ENCODE measurements around the gene PSMA5. TPM values are rescaled to one million over a fixed set of nuclear protein-coding genes. Genes with fewer than 3 reads are reported as not detected.
"Not testable (repeated sequence)": the region's sequence is repeated elsewhere in the genome, so short reads cannot be mapped to it uniquely, and the experiment has no call there.

The PSMA5 gene
- total RNA-seq, 1 donor from 2014 or later: 270 TPM

DNA sequence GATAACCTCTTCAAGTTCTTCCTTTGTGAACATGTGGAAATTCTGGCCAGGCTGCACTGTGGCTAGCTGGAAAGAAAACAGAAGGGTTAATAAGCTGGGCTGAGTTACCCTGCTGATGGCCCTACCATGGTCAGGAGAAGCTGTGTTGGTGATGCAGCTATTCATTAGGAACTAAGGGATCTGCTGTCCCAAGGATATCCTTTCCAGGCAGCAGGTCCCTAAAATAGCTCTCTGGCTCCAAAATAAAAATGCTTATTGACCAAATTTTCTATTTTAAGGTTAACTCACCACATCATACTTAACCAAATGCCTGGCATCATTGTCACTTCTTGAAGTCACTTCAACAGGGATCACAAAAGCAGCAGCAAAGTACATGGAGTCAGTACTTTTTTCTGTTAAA is 24.2 kb downstream of the PSMA5 start:
- Mint-ChIP-seq H3K27ac (no peak overlapping the region), H3K4me3 (no peak overlapping the region), H3K4me1 (peaks cover 20% of the 10 kb centered on the region), H3K27me3 (peaks cover 15% of the 10 kb centered on the region), H3K9me3 (no peaks in the 10 kb centered on the region), H3K36me3 (ENCODE audit: low read depth) (peaks cover 46% of the 10 kb centered on the region)
- DNase-seq: no peak
- intact Hi-C loops (cut with micrococcal nuclease): no loop called here

DNA sequence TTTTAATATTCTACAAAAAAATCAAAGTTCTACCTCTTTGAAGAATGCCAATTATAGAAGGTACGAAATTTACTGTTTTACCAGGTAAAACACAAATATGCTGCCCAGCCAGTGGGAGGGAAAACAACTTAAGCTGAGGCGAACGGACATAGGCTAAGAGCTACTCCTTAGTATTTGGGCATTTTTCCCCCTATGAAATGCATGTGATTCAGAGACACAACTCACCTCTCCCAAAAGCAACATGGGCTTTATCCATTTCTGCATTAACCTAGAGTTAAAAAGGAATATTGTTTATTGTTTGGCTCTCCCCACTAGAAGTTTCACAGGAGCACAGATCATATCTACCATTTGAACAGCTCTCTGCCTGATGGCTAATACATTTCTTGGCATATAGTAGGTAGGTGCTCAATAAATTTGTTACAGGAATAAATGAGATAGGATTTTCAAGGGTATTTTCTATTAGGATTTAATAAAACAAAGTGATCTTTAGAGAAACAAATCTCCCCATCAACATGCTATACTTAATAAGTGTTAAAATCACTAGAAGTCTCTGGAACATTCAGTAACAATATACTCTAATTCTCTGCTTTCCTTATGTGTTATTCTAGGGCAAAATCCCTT is 26.1 kb downstream of the PSMA5 start:
- Mint-ChIP-seq H3K9me3 (no peaks in the 10 kb centered on the region), H3K36me3 (ENCODE audit: low read depth) (peaks cover 34% of the 10 kb centered on the region), H3K27ac (no peak overlapping the region), H3K4me1 (peaks cover 15% of the 10 kb centered on the region), H3K27me3 (peaks cover 34% of the 10 kb centered on the region), H3K4me3 (no peak overlapping the region)
- intact Hi-C loops (cut with micrococcal nuclease): no loop called here
- no peak for DNase-seq

- peaks cover 40% of the 10 kb centered on the region for H3K27me3 Mint-ChIP-seq
- no peak overlapping the region for H3K27ac Mint-ChIP-seq
- H3K9me3 Mint-ChIP-seq: no peaks in the 10 kb centered on the region
- peaks cover 27% of the 10 kb centered on the region for H3K36me3 Mint-ChIP-seq (ENCODE audit: low read depth)
- intact Hi-C loops (cut with micrococcal nuclease): loop anchor here (1.0 to 5.0 kb wide), 5 partner anchors 47 to 198 kb away; partner anchors contain the start of gene PSRC1
- H3K4me3 Mint-ChIP-seq: peak overlapping the region; percentile 43
- peak; percentile 82 for DNase-seq
- peaks cover 9% of the 10 kb centered on the region for H3K4me1 Mint-ChIP-seq
Measured at GRCh38 chr1:109399326-109399957, 26.8 kb downstream of the PSMA5 start.

DNA sequence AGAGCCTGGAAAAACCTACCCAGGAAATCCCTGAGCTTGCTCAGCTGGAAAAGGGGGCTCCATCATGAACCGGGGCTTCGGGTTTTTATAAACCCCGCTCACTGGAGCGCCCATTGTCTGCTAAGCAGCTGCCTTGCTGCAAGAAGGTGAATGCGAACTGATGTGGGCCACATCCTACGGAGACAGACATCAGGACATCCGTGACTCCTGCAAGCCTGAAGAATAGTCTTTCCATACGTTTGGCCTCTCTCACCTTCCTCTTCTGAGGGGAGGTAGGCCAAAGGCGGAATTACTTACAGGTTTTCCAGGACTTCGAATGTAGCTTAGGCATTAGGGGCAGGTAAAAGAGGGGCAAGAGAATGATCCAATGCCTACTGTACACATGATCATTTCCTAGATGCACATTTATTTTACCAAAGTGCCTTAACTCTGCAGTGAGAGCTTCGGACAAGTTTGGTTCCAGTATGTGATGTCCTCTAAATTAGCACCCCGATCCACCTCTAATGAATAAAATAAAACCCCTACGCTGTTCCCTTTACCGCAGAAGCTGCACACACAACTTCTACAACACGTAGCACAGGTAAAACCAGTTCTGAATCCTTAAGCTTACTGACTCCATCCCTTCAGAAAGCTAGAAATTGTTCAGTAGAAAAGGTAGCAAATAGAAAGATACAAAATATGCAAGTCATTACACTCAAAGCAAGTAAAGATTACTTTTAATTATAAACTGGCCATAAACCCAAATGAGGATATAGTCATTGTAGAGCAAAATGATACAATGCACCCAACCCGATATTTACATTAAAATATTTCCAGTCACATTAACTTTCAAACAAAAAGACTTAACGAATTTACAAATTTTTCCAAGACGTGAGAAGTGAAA is 27.7 kb downstream of the PSMA5 start:
- H3K4me1 Mint-ChIP-seq: peaks cover 9% of the 10 kb centered on the region
- DNase-seq: peak; percentile 58
- no peaks in the 10 kb centered on the region for H3K9me3 Mint-ChIP-seq

GRCh38 chr1:109397581-109398342 is 28.5 kb downstream of the PSMA5 start, which contains the start of gene SORT1:
Gene SORT1, minus strand, starts transcription at chr1:109397918. Its CDS starts 26 bp downstream, at chr1:109397892.
- Mint-ChIP-seq H3K27me3 (peaks cover 48% of the 10 kb centered on the region), H3K4me1 (peaks cover 11% of the 10 kb centered on the region), H3K4me3 (peak within 1 kb of the TSS; percentile 85), H3K36me3 (ENCODE audit: low read depth) (peaks cover 21% of the 10 kb centered on the region), H3K9me3 (no peaks in the 10 kb centered on the region), H3K27ac (no peak within 1 kb of the TSS)
- DNase-seq: peak; percentile 87
- intact Hi-C loops (cut with micrococcal nuclease): loop anchor here (5.0 kb wide), 1 partner anchor 45 kb away; no protein-coding TSS in a partner anchor

More for the DNA sequence above, 27.7 kb downstream of the PSMA5 start:
- H3K4me3 Mint-ChIP-seq: peak overlapping the region; percentile 85
- intact Hi-C loops (cut with micrococcal nuclease): loop anchor here (1.0 to 5.0 kb wide), 5 partner anchors 46 to 197 kb away; partner anchors contain the start of gene PSRC1
- H3K27ac Mint-ChIP-seq: no peak overlapping the region
- H3K36me3 Mint-ChIP-seq (ENCODE audit: low read depth): peaks cover 22% of the 10 kb centered on the region
- peaks cover 45% of the 10 kb centered on the region for H3K27me3 Mint-ChIP-seq

DNA sequence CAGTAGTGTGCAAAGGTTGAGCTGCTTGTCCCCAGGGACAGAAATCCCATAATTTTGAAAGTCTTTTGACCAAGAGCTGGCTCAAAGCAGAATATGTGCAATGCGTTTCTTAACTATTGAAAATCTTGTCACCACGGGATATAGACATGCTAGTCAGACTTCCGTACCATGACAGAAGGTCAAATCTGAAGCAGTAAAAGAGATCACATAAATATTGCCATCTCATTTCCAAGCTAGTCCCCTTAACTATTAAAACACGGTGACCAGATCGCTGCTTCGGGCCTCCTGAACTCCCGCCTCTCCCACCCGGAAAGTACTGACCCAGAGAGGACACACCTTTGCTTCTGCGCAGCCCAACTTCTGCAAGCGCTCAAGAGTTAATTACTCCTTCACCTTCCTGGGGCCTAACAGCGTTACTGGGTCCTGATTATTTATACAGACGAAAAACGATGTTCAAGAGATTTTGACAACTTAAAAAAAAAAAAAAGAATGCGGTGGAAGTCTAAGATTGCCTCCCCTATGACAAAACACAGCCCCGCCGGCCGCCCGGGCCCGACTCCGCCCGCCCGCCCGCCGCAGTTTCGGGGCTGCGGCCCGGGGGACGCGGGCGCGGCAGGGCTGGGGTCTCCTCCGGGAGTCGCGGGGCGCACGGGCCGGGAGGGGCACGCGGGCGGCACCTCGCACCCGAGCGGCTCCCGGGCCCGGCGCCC is 29.2 kb downstream of the PSMA5 start:
- no peak for DNase-seq
- intact Hi-C loops (cut with micrococcal nuclease): loop anchor here (5.0 kb wide), 1 partner anchor 45 kb away; no protein-coding TSS in a partner anchor
- Mint-ChIP-seq H3K4me1 (peaks cover 11% of the 10 kb centered on the region), H3K27ac (no peak overlapping the region), H3K9me3 (no peaks in the 10 kb centered on the region), H3K36me3 (ENCODE audit: low read depth) (peaks cover 14% of the 10 kb centered on the region), H3K27me3 (peaks cover 55% of the 10 kb centered on the region), H3K4me3 (peak overlapping the region; percentile 82)

DNA sequence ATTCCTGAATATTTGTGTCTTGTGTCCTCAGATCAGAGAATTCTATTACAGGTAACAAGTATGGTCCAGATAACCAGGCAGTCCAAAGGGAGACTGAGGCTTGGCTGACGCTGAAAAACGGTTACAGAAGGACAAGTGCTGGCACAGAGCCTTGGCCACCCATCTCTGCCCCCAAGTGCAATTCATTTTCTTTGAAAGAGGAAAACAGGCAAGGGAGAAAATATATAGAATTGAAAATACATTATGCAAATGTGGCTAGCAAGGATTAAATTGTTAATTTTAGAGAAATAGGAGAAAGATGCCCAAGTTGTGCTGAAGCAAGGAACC is 29.8 kb downstream of the PSMA5 start:
- intact Hi-C loops (cut with micrococcal nuclease): loop anchor here (5.0 kb wide), 1 partner anchor 44 kb away; no protein-coding TSS in a partner anchor
- peaks cover 57% of the 10 kb centered on the region for H3K27me3 Mint-ChIP-seq
- peaks cover 12% of the 10 kb centered on the region for H3K36me3 Mint-ChIP-seq (ENCODE audit: low read depth)
- H3K27ac Mint-ChIP-seq: no peak overlapping the region
- DNase-seq: no peak
- no peaks in the 10 kb centered on the region for H3K9me3 Mint-ChIP-seq
- peak overlapping the region; percentile 24 for H3K4me3 Mint-ChIP-seq
- peaks cover 14% of the 10 kb centered on the region for H3K4me1 Mint-ChIP-seq

DNA sequence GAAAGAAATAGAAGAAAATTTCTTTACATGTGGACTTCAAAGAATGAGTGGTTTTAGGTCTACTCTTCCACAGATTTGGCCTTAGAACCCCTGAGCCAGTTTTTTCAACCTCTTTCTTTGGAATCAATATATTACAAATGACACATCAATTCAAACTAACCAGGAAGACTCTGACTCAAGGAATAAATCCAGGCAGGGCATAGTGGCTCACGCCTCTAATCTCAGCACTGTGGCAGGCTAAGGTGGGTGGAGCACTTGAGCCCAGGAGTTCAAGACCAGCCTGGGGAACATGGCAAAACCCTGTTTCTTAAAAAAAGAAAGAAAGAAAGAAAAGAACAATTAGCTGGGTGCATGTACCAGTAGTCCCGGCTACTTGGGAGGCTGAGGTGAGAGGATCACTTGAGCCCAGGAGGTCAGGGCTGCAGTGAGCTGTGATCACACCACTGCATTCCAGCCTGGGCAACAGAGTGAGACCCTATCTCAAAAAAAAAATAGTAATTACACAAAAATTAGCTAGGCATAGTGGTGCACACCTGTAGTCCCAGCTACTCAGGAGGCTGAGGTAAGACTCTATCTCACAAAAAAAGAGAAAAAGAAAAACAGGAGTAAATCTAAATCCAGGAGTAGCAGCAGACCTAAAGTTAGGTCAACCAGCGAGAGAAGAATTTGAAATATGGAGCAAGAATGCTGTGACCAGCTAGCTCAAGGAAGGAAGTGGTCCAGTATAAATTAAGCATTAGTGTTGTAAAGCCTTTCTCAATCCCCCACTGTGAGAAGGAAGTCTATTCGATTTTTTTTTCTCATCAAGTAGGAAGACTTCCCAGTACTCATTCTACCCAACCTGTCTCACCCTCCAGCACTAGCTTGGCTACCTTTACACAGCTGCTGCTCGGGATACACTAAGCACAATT is 30.4 kb downstream of the PSMA5 start:
- Mint-ChIP-seq H3K36me3 (ENCODE audit: low read depth) (peaks cover 8% of the 10 kb centered on the region), H3K4me1 (peaks cover 18% of the 10 kb centered on the region), H3K9me3 (no peaks in the 10 kb centered on the region), H3K27me3 (peaks cover 57% of the 10 kb centered on the region), H3K4me3 (peak overlapping the region; percentile 30), H3K27ac (no peak overlapping the region)
- DNase-seq: no peak
- intact Hi-C loops (cut with micrococcal nuclease): loop anchor here (5.0 kb wide), 1 partner anchor 44 kb away; no protein-coding TSS in a partner anchor

DNA sequence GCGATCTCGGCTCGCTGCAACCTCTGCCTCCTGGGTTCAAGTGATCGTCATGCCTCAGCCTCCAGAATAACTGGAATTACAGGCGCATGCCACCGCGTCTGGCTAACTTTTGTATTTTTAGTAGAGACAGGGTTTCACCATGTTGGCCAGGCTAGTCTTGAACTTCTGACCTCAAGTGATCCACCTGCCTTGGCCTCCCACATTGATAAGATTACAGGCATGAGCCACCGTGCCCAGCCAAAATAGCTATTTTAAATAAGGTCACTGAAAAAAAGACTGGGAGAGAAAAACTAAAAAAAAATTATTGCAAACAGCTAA is 31.0 kb downstream of the PSMA5 start:
- not testable (repeated sequence) for H3K4me3 Mint-ChIP-seq; DNase-seq; H3K27ac Mint-ChIP-seq; H3K9me3 Mint-ChIP-seq; H3K36me3 Mint-ChIP-seq (ENCODE audit: low read depth)
- Mint-ChIP-seq H3K27me3 (peaks cover 60% of the 10 kb centered on the region), H3K4me1 (peaks cover 18% of the 10 kb centered on the region)
- intact Hi-C loops (cut with micrococcal nuclease): loop anchor here (5.0 kb wide), 1 partner anchor 43 kb away; no protein-coding TSS in a partner anchor

DNA sequence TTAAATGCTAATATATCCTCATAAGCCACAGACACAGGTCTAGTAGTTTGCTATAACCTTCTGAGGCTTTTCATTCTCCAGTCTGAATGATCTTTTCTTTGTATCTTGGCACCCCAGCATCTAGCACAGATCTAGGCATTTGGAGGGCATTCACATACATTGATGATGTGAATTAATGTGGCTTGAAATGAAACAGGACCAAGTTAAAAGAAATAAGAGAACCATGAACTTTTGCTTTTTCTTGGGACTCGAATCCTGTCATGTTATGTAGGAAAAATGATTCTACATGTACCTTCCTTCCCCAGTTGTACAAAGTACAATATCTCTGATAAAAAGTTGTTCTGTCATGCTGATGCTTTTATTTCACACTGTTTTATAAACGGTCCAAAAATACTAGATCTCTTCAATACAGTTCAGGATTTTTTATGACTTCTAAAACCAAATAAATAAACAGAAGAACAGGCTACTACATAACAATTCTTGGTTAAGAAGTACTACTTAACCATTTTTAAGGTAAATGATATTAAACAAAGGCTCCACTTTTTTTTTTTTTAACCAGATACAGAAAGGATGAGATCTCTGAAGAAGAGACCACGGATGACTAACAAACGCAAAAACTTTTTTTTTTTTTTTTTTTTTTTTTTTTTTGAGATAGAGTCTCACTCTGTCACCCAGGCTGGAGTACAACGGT is 31.5 kb downstream of the PSMA5 start:
- DNase-seq: no peak
- no peak overlapping the region for H3K4me3 Mint-ChIP-seq
- H3K27me3 Mint-ChIP-seq: peaks cover 65% of the 10 kb centered on the region
- H3K4me1 Mint-ChIP-seq: peaks cover 22% of the 10 kb centered on the region
- intact Hi-C loops (cut with micrococcal nuclease): loop anchor here (5.0 kb wide), 1 partner anchor 42 kb away; no protein-coding TSS in a partner anchor
- H3K36me3 Mint-ChIP-seq (ENCODE audit: low read depth): peaks cover 7% of the 10 kb centered on the region
- H3K27ac Mint-ChIP-seq: no peak overlapping the region
- no peaks in the 10 kb centered on the region for H3K9me3 Mint-ChIP-seq

DNA sequence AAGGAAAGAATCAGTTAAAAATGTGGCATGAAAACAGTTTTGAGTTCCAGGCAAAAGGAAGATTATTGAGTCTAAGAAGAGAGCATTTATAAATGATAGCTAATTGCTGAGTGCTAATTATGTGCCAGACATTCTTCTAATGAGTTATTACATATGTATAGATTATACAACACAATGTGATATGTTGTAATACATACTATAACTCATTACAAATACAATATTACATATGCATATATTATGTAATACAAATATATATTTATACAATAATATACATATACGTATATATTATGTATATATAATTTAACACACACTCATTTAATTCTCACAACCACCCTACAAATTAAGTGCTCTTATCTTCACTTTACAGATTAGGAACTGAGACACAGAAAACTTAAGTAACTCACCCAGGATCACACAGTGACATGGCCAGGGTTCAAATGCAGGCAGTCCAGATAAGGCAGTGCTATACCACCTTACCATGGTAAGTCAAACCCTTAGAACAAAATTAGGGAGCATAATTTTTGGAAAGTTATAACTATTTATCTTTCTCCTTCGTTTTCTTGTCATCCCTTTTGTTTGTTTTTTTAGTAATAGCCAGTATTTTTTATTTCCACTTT is 32.5 kb downstream of the PSMA5 start:
- DNase-seq: no peak
- Mint-ChIP-seq H3K27me3 (peaks cover 69% of the 10 kb centered on the region), H3K36me3 (ENCODE audit: low read depth) (peaks cover 4% of the 10 kb centered on the region), H3K4me1 (peaks cover 26% of the 10 kb centered on the region), H3K9me3 (no peaks in the 10 kb centered on the region), H3K4me3 (no peak overlapping the region), H3K27ac (no peak overlapping the region)
- intact Hi-C loops (cut with micrococcal nuclease): no loop called here

Measured in activated CD4-positive, alpha-beta T cell treated with anti-CD3 and anti-CD28 coated beads, Interleukin-2, amount 10 ng/mL, durations not matched to agents 24 days and 14 days (primary cell).